SK-N-SH treated with all-trans-retinoic acid at 6 μM for 48 hours (cell line): ENCODE data around the gene PTPN1.

Experiments
- ATAC-seq: fragments of 200-7000 bp; cut with Tn5 transposase; 3 replicates; pipeline ENCODE4 v1.9.1; 2020; ENCODE audit warnings: mild to moderate bottlenecking, moderate library complexity
- ARNTL ChIP-seq: fragments of 450-650 bp; formaldehyde crosslinking; IDR thresholded peaks from 2 replicates; pipeline ENCODE4 v1.5.0; 2020; ENCODE audit warnings: low read depth, mild to moderate bottlenecking, moderate library complexity, borderline replicate concordance
- BACH2 ChIP-seq: fragments of 250-450 bp; sonication (Bioruptor Pico); IDR thresholded peaks from 2 replicates; pipeline ENCODE4 v1.9.0; 2021; ENCODE audit warnings: mild to moderate bottlenecking, borderline replicate concordance
- CSDC2 ChIP-seq: fragments of 250-450 bp; sonication (Bioruptor Pico); IDR thresholded peaks from 2 replicates; pipeline ENCODE4 v1.5.0; 2020; ENCODE audit warnings: mild to moderate bottlenecking, moderate library complexity
- ESRRG ChIP-seq: fragments of 250-450 bp; sonication (Bioruptor Pico); IDR thresholded peaks from 2 replicates; pipeline ENCODE4 v1.6.1; 2021; ENCODE audit warnings: mild to moderate bottlenecking
- GLIS3 ChIP-seq: fragments of 250-450 bp; sonication (Bioruptor Pico); IDR thresholded peaks from 2 replicates; pipeline ENCODE4 v1.5.0; 2020; ENCODE audit warnings: mild to moderate bottlenecking, moderate library complexity
- ISL1 ChIP-seq: fragments of 250-450 bp; sonication (Bioruptor Pico); IDR thresholded peaks from 2 replicates; pipeline ENCODE4 v2.1.2; 2022; ENCODE audit warnings: mild to moderate bottlenecking, moderate library complexity
- OSR1 ChIP-seq: fragments of 250-450 bp; sonication (Bioruptor Pico); IDR thresholded peaks from 2 replicates; pipeline ENCODE4 v1.8.0; 2022; ENCODE audit warnings: moderate library complexity, mild to moderate bottlenecking, inconsistent platforms
- PPARA ChIP-seq: fragments of 250-450 bp; sonication (Bioruptor Pico); IDR thresholded peaks from 2 replicates; pipeline ENCODE4 v1.5.0; 2020; ENCODE audit warnings: mild to moderate bottlenecking, borderline replicate concordance
- RARB ChIP-seq: fragments of 250-450 bp; sonication (Bioruptor Pico); IDR thresholded peaks from 2 replicates; pipeline ENCODE4 v1.8.0; 2021; ENCODE audit warnings: mild to moderate bottlenecking, moderate library complexity
- TCF4 ChIP-seq: fragments of 250-450 bp; sonication (Bioruptor Pico); IDR thresholded peaks from 2 replicates; pipeline ENCODE4 v1.8.0; 2021; ENCODE audit warnings: mild to moderate bottlenecking, moderate library complexity, borderline replicate concordance
- TOX ChIP-seq: fragments of 250-450 bp; sonication (Bioruptor Pico); IDR thresholded peaks from 2 replicates; pipeline ENCODE4 v1.8.0; 2021; ENCODE audit warnings: mild to moderate bottlenecking, moderate library complexity, borderline replicate concordance
- TSHZ2 ChIP-seq: fragments of 250-450 bp; sonication (Bioruptor Pico); IDR thresholded peaks from 2 replicates; pipeline ENCODE4 v1.5.0; 2020; ENCODE audit warnings: mild to moderate bottlenecking, moderate library complexity
- ZC3H10 ChIP-seq: fragments of 250-450 bp; sonication (Bioruptor Pico); IDR thresholded peaks from 2 replicates; pipeline ENCODE4 v1.5.1; 2021; ENCODE audit warnings: mild to moderate bottlenecking, moderate library complexity
- ZFP3 ChIP-seq: fragments of 250-450 bp; sonication (Bioruptor Pico); IDR thresholded peaks from 2 replicates; pipeline ENCODE4 v1.5.0; 2020; ENCODE audit warnings: mild to moderate bottlenecking, moderate library complexity
- ZFP30 ChIP-seq: fragments of 450-650 bp; formaldehyde crosslinking; IDR thresholded peaks from 2 replicates; pipeline ENCODE4 v1.5.0; 2022; ENCODE audit warnings: mild to moderate bottlenecking, moderate library complexity
- ZNF70 ChIP-seq: fragments of 450-650 bp; formaldehyde crosslinking; IDR thresholded peaks from 2 replicates; pipeline ENCODE4 v1.5.0; 2020; ENCODE audit warnings: mild to moderate bottlenecking, moderate library complexity
- ZNF8 ChIP-seq: fragments of 450-650 bp; formaldehyde crosslinking; IDR thresholded peaks from 2 replicates; pipeline ENCODE4 v1.5.0; 2020; ENCODE audit warnings: mild to moderate bottlenecking, moderate library complexity
- TF ChIP-seq, protein P1 (sequence below): fragments of 250-450 bp; sonication (Bioruptor Pico); IDR thresholded peaks from 2 replicates; pipeline ENCODE4 v1.5.1; 2021; ENCODE audit warnings: mild to moderate bottlenecking, moderate library complexity
- TF ChIP-seq, protein P2 (sequence below): fragments of 250-450 bp; sonication (Bioruptor Pico); IDR thresholded peaks from 2 replicates; pipeline ENCODE4 v1.5.1; 2020; ENCODE audit warnings: low read depth, mild to moderate bottlenecking, moderate library complexity

PTPN1 gene

GRCh38 chr20:50632236-50632635 is 122.1 kb downstream of the PTPN1 start:
- ATAC-seq, result no peak

DNA sequence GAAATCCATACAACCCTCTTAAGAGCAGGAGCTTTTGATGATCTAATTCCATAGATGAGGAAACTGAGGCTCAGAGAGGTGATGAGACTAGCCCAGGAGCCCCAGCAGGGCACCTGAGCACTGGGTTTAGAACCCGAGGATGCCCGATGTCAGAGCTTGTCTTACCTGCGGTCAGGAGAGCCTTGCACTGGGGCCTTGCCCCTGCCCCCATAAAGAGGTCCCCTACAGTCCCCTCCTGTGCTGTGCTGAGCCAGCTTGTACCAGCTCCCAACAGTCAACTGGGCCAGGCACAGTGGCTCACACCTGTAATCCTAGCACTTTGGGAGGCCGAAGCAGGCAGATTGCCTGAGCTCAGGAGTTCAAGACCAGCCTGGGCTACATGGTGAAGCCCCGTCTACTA is 122.5 kb downstream of the PTPN1 start:
- ATAC-seq, result no peak
- TF ChIP-seq PPARA (CRISPR knock-in tag) (no peak), ESRRG (CRISPR knock-in tag) (no peak), RARB (CRISPR knock-in tag) (no peak), ZFP30 (CRISPR knock-in tag) (no peak), ZFP3 (no peak)

More at GRCh38 chr20:50632236-50632635, 122.1 kb downstream of the PTPN1 start:
- TF ChIP-seq PPARA (CRISPR knock-in tag), result no peak
- TF ChIP-seq GLIS3 (CRISPR knock-in tag), result no peak
- TF ChIP-seq ZNF70, result no peak
- no peak for TF ChIP-seq ARNTL (CRISPR knock-in tag)
- TF ChIP-seq, protein P1, sequence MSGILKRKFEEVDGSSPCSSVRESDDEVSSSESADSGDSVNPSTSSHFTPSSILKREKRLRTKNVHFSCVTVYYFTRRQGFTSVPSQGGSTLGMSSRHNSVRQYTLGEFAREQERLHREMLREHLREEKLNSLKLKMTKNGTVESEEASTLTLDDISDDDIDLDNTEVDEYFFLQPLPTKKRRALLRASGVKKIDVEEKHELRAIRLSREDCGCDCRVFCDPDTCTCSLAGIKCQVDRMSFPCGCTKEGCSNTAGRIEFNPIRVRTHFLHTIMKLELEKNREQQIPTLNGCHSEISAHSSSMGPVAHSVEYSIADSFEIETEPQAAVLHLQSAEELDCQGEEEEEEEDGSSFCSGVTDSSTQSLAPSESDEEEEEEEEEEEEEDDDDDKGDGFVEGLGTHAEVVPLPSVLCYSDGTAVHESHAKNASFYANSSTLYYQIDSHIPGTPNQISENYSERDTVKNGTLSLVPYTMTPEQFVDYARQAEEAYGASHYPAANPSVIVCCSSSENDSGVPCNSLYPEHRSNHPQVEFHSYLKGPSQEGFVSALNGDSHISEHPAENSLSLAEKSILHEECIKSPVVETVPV (CRISPR knock-in tag), result no peak
- no peak for TF ChIP-seq BACH2
- TF ChIP-seq, protein P2, sequence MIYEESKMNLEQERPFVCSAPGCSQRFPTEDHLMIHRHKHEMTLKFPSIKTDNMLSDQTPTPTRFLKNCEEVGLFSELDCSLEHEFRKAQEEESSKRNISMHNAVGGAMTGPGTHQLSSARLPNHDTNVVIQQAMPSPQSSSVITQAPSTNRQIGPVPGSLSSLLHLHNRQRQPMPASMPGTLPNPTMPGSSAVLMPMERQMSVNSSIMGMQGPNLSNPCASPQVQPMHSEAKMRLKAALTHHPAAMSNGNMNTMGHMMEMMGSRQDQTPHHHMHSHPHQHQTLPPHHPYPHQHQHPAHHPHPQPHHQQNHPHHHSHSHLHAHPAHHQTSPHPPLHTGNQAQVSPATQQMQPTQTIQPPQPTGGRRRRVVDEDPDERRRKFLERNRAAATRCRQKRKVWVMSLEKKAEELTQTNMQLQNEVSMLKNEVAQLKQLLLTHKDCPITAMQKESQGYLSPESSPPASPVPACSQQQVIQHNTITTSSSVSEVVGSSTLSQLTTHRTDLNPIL (CRISPR knock-in tag), result no peak
- TF ChIP-seq TCF4 (CRISPR knock-in tag), result no peak
- TF ChIP-seq, all 23 proteins: peak for 0

GRCh38 chr20:50633361-50633760 is 123.2 kb downstream of the PTPN1 start:
- ATAC-seq, result no peak
- TF ChIP-seq RARB (CRISPR knock-in tag) (no peak), ZNF70 (no peak), ESRRG (CRISPR knock-in tag) (no peak), ISL1 (CRISPR knock-in tag) (no peak), ARNTL (CRISPR knock-in tag) (no peak), OSR1 (CRISPR knock-in tag) (no peak), BACH2 (no peak), ZNF8 (CRISPR knock-in tag) (no peak), TOX (no peak), TSHZ2 (no peak), TCF4 (CRISPR knock-in tag) (no peak)
- TF ChIP-seq, protein P1 (CRISPR knock-in tag), result no peak
- TF ChIP-seq, protein P2 (CRISPR knock-in tag), result no peak

GRCh38 chr20:50634191-50634590 is 124.0 kb downstream of the PTPN1 start:
- ATAC-seq, result no peak

More at GRCh38 chr20:50634191-50634590, 124.0 kb downstream of the PTPN1 start:
- no peak for TF ChIP-seq ZNF70
- TF ChIP-seq BACH2, result no peak
- no peak for TF ChIP-seq ISL1 (CRISPR knock-in tag)
- no peak for TF ChIP-seq ZC3H10
- TF ChIP-seq CSDC2 (CRISPR knock-in tag), result no peak
- TF ChIP-seq PPARA (CRISPR knock-in tag), result no peak
